Measurements from ENCODE around the gene EPN2. TPM values are rescaled to one million over a fixed set of nuclear protein-coding genes. Genes with fewer than 3 reads are reported as not detected.
A peak's percentile ranks its signal among the peaks of the same experiment; 100 is the strongest.

The EPN2 gene
- total RNA-seq, 2 experiments from 2014 or later: 6.3 to 7.7 TPM

GRCh38 chr17:19381361-19381740, 144.2 kb downstream of the EPN2 start:
- no peak for DNase-seq
- peak overlapping the region; percentile 5 for H3K27ac Mint-ChIP-seq
- CTCF ChIA-PET: interaction anchor here (2.4 kb wide), 1 partner anchor 12 kb away, joined by 5 read pairs; no protein-coding TSS in a partner anchor
- POLR2A ChIA-PET: no interaction called here
- H3K36me3 Mint-ChIP-seq (ENCODE audit: low read depth): peaks cover 45% of the 10 kb centered on the region
- H3K9me3 Mint-ChIP-seq: no peaks in the 10 kb centered on the region
- H3K4me3 Mint-ChIP-seq: no peak overlapping the region
- peaks cover 20% of the 10 kb centered on the region for H3K4me1 Mint-ChIP-seq
- H3K27me3 Mint-ChIP-seq: no peaks in the 10 kb centered on the region

- no peak for DNase-seq
- peaks cover 17% of the 10 kb centered on the region for H3K4me1 Mint-ChIP-seq
- no peak overlapping the region for H3K27ac Mint-ChIP-seq
- ChIA-PET CTCF (interaction anchor here (1.1 kb wide), 1 partner anchor 19 kb away, joined by 3 read pairs; the partner anchor contains the start of gene B9D1), POLR2A (no interaction called here)
- no peak overlapping the region for H3K4me3 Mint-ChIP-seq
- no peaks in the 10 kb centered on the region for H3K9me3 Mint-ChIP-seq
- peaks cover 45% of the 10 kb centered on the region for H3K36me3 Mint-ChIP-seq (ENCODE audit: low read depth)
- H3K27me3 Mint-ChIP-seq: no peaks in the 10 kb centered on the region
These were observed 144.7 kb downstream of the EPN2 start for GRCh38 chr17:19381741-19382444.

GRCh38 chr17:19382531-19383444, 145.6 kb downstream of the EPN2 start:
- H3K36me3 Mint-ChIP-seq (ENCODE audit: low read depth): peaks cover 45% of the 10 kb centered on the region
- ChIA-PET CTCF (interaction anchor here (1.1 kb wide), 1 partner anchor 20 kb away, joined by 3 read pairs; the partner anchor contains the start of gene B9D1), POLR2A (no interaction called here)
- no peak overlapping the region for H3K4me3 Mint-ChIP-seq
- no peak for DNase-seq
- peaks cover 14% of the 10 kb centered on the region for H3K4me1 Mint-ChIP-seq
- H3K9me3 Mint-ChIP-seq: no peaks in the 10 kb centered on the region
- no peaks in the 10 kb centered on the region for H3K27me3 Mint-ChIP-seq
- H3K27ac Mint-ChIP-seq: no peak overlapping the region

- POLR2A ChIA-PET: no interaction called here
These were observed 146.7 kb downstream of the EPN2 start for GRCh38 chr17:19383681-19384470.

GRCh38 chr17:19384723-19385391, 147.7 kb downstream of the EPN2 start:
- no peak for DNase-seq
- H3K4me3 Mint-ChIP-seq: no peak overlapping the region
- CTCF ChIA-PET: interaction anchor here (1.1 to 1.3 kb wide), 3 partner anchors 20 to 63 kb away, joined by 3 to 5 read pairs (median 3); partner anchors contain the start of gene B9D1
- H3K27ac Mint-ChIP-seq: no peak overlapping the region
- POLR2A ChIA-PET: no interaction called here
- H3K27me3 Mint-ChIP-seq: peaks cover 8% of the 10 kb centered on the region
- peaks cover 1% of the 10 kb centered on the region for H3K4me1 Mint-ChIP-seq
- peaks cover 36% of the 10 kb centered on the region for H3K36me3 Mint-ChIP-seq (ENCODE audit: low read depth)
- H3K9me3 Mint-ChIP-seq: no peaks in the 10 kb centered on the region

More at GRCh38 chr17:19383681-19384470, 146.7 kb downstream of the EPN2 start:
- no peak for DNase-seq
- Mint-ChIP-seq H3K4me3 (no peak overlapping the region), H3K9me3 (no peaks in the 10 kb centered on the region), H3K4me1 (peaks cover 11% of the 10 kb centered on the region), H3K36me3 (ENCODE audit: low read depth) (peaks cover 45% of the 10 kb centered on the region), H3K27me3 (peaks cover 2% of the 10 kb centered on the region), H3K27ac (no peak overlapping the region)
- CTCF ChIA-PET: interaction anchor here (1.1 to 1.3 kb wide), 2 partner anchors 19 to 64 kb away, joined by 3 read pairs; no protein-coding TSS in a partner anchor

- Mint-ChIP-seq H3K9me3 (no peaks in the 10 kb centered on the region), H3K36me3 (ENCODE audit: low read depth) (peaks cover 31% of the 10 kb centered on the region), H3K27me3 (peaks cover 8% of the 10 kb centered on the region), H3K4me1 (peaks cover 1% of the 10 kb centered on the region), H3K27ac (no peak overlapping the region), H3K4me3 (no peak overlapping the region)
- ChIA-PET POLR2A (interaction anchor here (0.9 kb wide), 1 partner anchor 20 kb away, joined by 3 read pairs; no protein-coding TSS in a partner anchor), CTCF (interaction anchor here (1.3 kb wide), 1 partner anchor 23 kb away, joined by 5 read pairs; the partner anchor contains the start of gene B9D1)
- DNase-seq: no peak
These were observed 148.4 kb downstream of the EPN2 start for GRCh38 chr17:19385521-19385983.

Other genes starting within 250 kb of the EPN2 start
- 1 to 10 TPM; 6.4 to 6.5 TPM for gene FAM83G, start 232.6 kb upstream of the EPN2 start, total RNA-seq
- 10 to 100 TPM; 15.4 to 16.1 TPM for gene GRAP, start 190.4 kb upstream of the EPN2 start, total RNA-seq
- gene GRAPL, start 109.8 kb upstream of the EPN2 start, total RNA-seq: 10 to 100 TPM in 1 of 2 experiments, 1 to 10 TPM in 1; 9.2 to 10.1 TPM
- 1 to 10 TPM; 2.7 to 3.1 TPM for gene B9D1, start 125.4 kb downstream of the EPN2 start, total RNA-seq
- gene MAPK7, start 141.1 kb downstream of the EPN2 start, total RNA-seq: 10 to 100 TPM; 40.6 to 41.4 TPM
- gene MFAP4, start 149.8 kb downstream of the EPN2 start, total RNA-seq: not detected
- gene RNF112, start 173.9 kb downstream of the EPN2 start, total RNA-seq: under 1 TPM; 0.58 to 0.60 TPM